GM06990 (cell line): Measurements from ENCODE around the gene SH3TC2.

Source experiments
- DNase-seq: peaks from one replicate; pipeline ENCODE4 v3.0.0-alpha.2; 2011; ENCODE audit not compliant: insufficient read length; ENCODE audit errors: extremely low read depth
- H3K27me3 ChIP-seq: replicated peaks from 2 replicates; pipeline ENCODE4 v1.6.0; 2011; ENCODE audit warnings: low read length; ENCODE audit not compliant: control insufficient read depth, insufficient read depth
- H3K36me3 ChIP-seq: 2 replicates; pipeline ENCODE4 v1.5.1; 2011; ENCODE audit warnings: low read length; ENCODE audit not compliant: control insufficient read depth, insufficient read depth
- H3K4me3 ChIP-seq: replicated peaks from 2 replicates; pipeline ENCODE4 v1.5.1; 2011; ENCODE audit warnings: low read depth, mild to moderate bottlenecking, control low read depth, low read length
- TF ChIP-seq, protein P1 (sequence below): IDR thresholded peaks from 2 replicates; pipeline ENCODE4 v1.5.1; 2011; ENCODE audit warnings: low read length, control low read depth, mild to moderate bottlenecking, inconsistent platforms; ENCODE audit not compliant: insufficient read depth, poor library complexity, severe bottlenecking

Gene SH3TC2

DNA sequence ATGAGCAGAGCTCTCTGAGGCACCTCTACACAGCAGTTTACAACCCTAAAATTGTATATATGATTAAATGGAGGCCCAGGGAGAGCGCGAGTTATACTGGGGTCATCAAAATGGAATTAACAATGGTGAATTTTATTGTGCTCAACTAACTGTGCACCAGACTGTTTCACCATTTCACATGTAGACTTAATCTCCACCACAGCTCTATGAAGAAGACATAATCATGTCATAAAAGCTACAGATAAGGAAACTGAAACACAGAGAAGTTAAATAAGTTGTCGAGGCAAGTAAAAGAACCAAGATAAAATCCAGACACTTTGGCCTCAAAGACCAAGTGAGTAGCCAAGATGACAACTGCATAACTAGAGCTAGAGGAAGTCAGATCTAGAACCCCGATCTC, 1.5 kb downstream of the SH3TC2 start:
- no peak overlapping the region for H3K4me3 ChIP-seq
- H3K36me3 ChIP-seq, result no peaks in the 10 kb centered on the region
- no peak for DNase-seq
- peaks cover 2% of the 10 kb centered on the region for H3K27me3 ChIP-seq
- TF ChIP-seq, protein P1, sequence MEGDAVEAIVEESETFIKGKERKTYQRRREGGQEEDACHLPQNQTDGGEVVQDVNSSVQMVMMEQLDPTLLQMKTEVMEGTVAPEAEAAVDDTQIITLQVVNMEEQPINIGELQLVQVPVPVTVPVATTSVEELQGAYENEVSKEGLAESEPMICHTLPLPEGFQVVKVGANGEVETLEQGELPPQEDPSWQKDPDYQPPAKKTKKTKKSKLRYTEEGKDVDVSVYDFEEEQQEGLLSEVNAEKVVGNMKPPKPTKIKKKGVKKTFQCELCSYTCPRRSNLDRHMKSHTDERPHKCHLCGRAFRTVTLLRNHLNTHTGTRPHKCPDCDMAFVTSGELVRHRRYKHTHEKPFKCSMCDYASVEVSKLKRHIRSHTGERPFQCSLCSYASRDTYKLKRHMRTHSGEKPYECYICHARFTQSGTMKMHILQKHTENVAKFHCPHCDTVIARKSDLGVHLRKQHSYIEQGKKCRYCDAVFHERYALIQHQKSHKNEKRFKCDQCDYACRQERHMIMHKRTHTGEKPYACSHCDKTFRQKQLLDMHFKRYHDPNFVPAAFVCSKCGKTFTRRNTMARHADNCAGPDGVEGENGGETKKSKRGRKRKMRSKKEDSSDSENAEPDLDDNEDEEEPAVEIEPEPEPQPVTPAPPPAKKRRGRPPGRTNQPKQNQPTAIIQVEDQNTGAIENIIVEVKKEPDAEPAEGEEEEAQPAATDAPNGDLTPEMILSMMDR, result no peak

GRCh38 chr5:149060325-149060724, 2.5 kb downstream of the SH3TC2 start:
- H3K27me3 ChIP-seq, result peaks cover 2% of the 10 kb centered on the region
- no peaks in the 10 kb centered on the region for H3K36me3 ChIP-seq
- no peak overlapping the region for H3K4me3 ChIP-seq
- TF ChIP-seq, protein P1, result no peak
- no peak for DNase-seq

DNA sequence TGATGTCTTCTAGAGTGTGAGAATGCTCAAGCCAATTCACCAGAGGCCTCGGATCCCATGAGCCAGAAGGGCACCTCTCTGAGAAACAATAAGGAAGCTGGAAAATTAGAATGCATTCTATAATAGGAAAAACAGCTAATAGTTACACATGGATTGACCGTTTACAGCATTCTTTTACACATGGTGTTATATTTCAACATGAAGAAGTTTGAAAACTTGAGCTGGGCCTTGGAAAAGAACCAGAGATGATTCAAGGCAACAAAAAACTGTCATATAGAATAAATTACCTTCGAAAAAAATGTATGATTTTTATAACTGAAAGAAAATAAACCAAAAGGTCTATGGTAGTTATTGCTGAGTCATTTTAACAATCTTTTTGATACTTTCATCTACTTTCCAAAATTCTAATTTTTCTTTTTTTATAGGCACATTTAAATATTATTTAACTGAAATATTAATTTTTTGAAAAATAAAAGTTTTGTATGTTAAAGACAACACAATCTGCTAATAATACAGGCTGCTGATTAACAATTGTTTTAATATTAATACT, 6.2 kb downstream of the SH3TC2 start:
- Histone ChIP-seq H3K36me3 (no peaks in the 10 kb centered on the region), H3K27me3 (no peaks in the 10 kb centered on the region), H3K4me3 (no peak overlapping the region)
- TF ChIP-seq, protein P1, result no peak
- DNase-seq, result no peak

GRCh38 chr5:149054416-149054815, 8.4 kb downstream of the SH3TC2 start:
- H3K4me3 ChIP-seq, result no peak overlapping the region
- H3K36me3 ChIP-seq, result no peaks in the 10 kb centered on the region
- TF ChIP-seq, protein P1, result no peak
- no peak for DNase-seq
- no peaks in the 10 kb centered on the region for H3K27me3 ChIP-seq

GRCh38 chr5:149053072-149053695, 9.7 kb downstream of the SH3TC2 start:
- no peak for DNase-seq
- Histone ChIP-seq H3K27me3 (no peaks in the 10 kb centered on the region; the same call in 1 of the 2 replicates), H3K4me3 (no peak overlapping the region), H3K36me3 (no peaks in the 10 kb centered on the region)
- TF ChIP-seq, protein P1, result no peak
